Spinal cord (tissue), 10 donors: ENCODE data around the gene PRKCH. TPM values are rescaled to one million over a fixed set of nuclear protein-coding genes. Genes with fewer than 3 reads are reported as not detected.
A peak's percentile ranks its signal among the peaks of the same experiment; 100 is the strongest.

ENCODE experiments used
- DNase-seq, 6 donors: peaks; one replicate each; pipeline versions ENCODE4 v3.0.0 to v3.0.0-alpha.2; 2013 to 2015; ENCODE audit warnings: low spot score in 6 of 6, low read depth in 4 of 6
- H3K27ac ChIP-seq: one replicate; pipeline ENCODE4 v1.5.1; 2013; ENCODE audit warnings: low read depth, low read length, control low read depth
- H3K27me3 ChIP-seq: one replicate; pipeline ENCODE4 v1.6.1; 2013; ENCODE audit warnings: low read length; ENCODE audit not compliant: control insufficient read depth, insufficient read depth
- H3K36me3 ChIP-seq: one replicate; pipeline ENCODE4 v1.6.1; 2013; ENCODE audit warnings: low read length; ENCODE audit not compliant: control insufficient read depth, insufficient read depth
- H3K4me1 ChIP-seq: one replicate; pipeline ENCODE4 v1.6.1; 2013; ENCODE audit warnings: low read length; ENCODE audit not compliant: control insufficient read depth, insufficient read depth
- H3K4me3 ChIP-seq: one replicate; pipeline ENCODE4 v1.5.1; 2013; ENCODE audit warnings: low read depth, low read length, control low read depth
- H3K9me3 ChIP-seq: one replicate; pipeline ENCODE4 v1.6.1; 2013; ENCODE audit warnings: low read length; ENCODE audit not compliant: control insufficient read depth, insufficient read depth
- WGBS: methylation state at CpG from one replicate; pipeline ENCODE4 v1.1.5; 2013; ENCODE audit warnings: missing lambda C conversion rate; ENCODE audit not compliant: insufficient coverage; 5-methylcytosine and 5-hydroxymethylcytosine counted together
- polyA plus RNA-seq, 2 donors: library from polyadenylated mRNA; unstranded; fragments of 120-200 nt; gene quantifications; one replicate each; pipeline ENCODE4 v1.2.1, GENCODE V29; 2013; ENCODE audit not compliant: insufficient read length in 2 of 2
- total RNA-seq, 2 donors: library from RNA; depleted of rRNA in 1 of 2; stranded (reverse); fragments of 120-200 nt in 1 of 2; fragments of >200 nt in 1 of 2; gene quantifications; one replicate each; pipeline versions ENCODE4 v1.2.3 to v1.2.4, GENCODE V29; 2013 to 2014
- donor health status: healthy.

PRKCH gene
- total and polyA plus RNA-seq, 4 donors, result 9.6 to 30.7 (median 15.5) TPM

DNA sequence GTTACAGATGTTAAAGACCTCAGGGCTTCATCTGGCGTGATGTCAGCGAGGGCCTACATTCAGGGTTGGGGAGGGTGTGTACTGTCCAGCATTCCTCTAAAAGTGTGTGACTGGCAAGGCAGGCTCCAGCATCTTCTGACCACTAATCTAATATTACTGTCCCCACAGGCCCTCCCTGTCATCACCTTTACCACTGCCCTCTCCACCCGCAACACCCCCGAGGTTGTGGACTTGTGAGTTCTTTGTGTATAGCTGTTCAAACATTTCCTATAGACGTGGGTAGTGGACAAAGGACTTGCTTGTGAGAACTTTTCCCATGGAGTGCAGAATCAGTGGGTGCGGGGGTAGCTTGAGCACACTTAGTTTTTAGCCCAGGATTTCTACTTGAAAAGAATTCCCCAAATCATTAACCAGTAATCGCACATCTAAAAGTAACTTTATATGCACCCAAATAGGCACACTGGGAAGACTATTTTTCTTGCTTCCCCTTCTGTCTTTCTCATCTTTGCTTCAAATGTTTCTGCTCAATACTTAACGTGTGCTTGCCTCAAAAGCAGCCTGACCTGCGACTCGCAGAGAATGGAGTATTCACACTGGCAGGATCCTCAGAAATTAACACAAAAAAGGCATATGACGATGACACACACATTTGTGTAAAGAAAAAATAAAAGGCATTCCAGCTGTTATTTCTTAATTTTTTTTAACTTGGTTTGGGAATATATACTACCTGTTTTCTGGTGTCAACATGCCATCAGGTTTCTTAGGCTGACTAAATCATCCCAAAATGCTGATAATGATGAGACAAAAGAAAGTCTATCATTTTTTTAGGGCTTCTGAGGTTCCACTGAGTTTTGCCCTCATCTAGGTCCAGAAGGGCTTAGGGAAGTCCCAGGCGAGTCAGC lies 215.5 kb downstream of the PRKCH start:
- DNase-seq, result no peak
- WGBS, result 74% methylated on average over 3 of the region's 12 CpGs
- Histone ChIP-seq H3K27ac (no peak overlapping the region), H3K4me1 (peaks cover 5% of the 10 kb centered on the region), H3K36me3 (no peaks in the 10 kb centered on the region), H3K4me3 (no peak overlapping the region), H3K27me3 (no peaks in the 10 kb centered on the region), H3K9me3 (no peaks in the 10 kb centered on the region)

GRCh38 chr14:61537563-61538463 lies 216.4 kb downstream of the PRKCH start:
- no peaks in the 10 kb centered on the region for H3K36me3 ChIP-seq
- 80% methylated on average over 5 of the region's 8 CpGs for WGBS
- peaks cover 8% of the 10 kb centered on the region for H3K4me1 ChIP-seq
- no peak overlapping the region for H3K27ac ChIP-seq
- H3K4me3 ChIP-seq, result no peak overlapping the region
- no peaks in the 10 kb centered on the region for H3K27me3 ChIP-seq
- no peaks in the 10 kb centered on the region for H3K9me3 ChIP-seq
- no peak for DNase-seq

GRCh38 chr14:61538464-61539022 lies 217.2 kb downstream of the PRKCH start:
- peaks cover 11% of the 10 kb centered on the region for H3K4me1 ChIP-seq
- no peak for DNase-seq
- no peaks in the 10 kb centered on the region for H3K9me3 ChIP-seq
- no peaks in the 10 kb centered on the region for H3K27me3 ChIP-seq
- 70% methylated on average over 4 of the region's 5 CpGs for whole genome bisulfite sequencing
- H3K36me3 ChIP-seq, result no peaks in the 10 kb centered on the region
- no peak overlapping the region for H3K4me3 ChIP-seq
- no peak overlapping the region for H3K27ac ChIP-seq

DNA sequence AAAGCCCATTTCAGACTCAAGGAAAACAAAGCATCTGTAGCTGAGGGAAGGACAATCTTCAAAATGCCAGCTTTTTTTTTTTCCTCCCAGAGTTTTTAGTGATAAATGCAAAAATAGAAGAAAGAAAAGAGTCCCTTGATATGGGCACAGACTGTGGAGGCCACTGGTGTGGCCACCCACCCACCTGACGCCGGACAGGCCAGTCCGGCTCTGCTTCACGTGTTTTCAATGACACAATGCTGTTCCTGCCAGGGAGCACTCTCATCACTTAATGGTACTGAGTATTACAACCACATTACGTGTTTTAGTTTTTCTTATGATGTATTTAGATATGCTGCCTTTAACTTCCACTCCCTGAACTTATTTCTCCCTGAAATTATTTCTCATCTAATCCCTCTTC lies 218.3 kb downstream of the PRKCH start:
- DNase-seq, result no peak
- Histone ChIP-seq H3K27me3 (no peaks in the 10 kb centered on the region), H3K4me3 (no peak overlapping the region), H3K9me3 (no peaks in the 10 kb centered on the region), H3K4me1 (peaks cover 20% of the 10 kb centered on the region), H3K36me3 (no peaks in the 10 kb centered on the region), H3K27ac (no peak overlapping the region)
- WGBS, result 100% methylated on average over 4 of the region's 5 CpGs

GRCh38 chr14:61540931-61541330 lies 219.6 kb downstream of the PRKCH start:
- Histone ChIP-seq H3K36me3 (no peaks in the 10 kb centered on the region), H3K9me3 (no peaks in the 10 kb centered on the region), H3K4me3 (no peak overlapping the region), H3K27me3 (peaks cover 3% of the 10 kb centered on the region), H3K4me1 (peaks cover 28% of the 10 kb centered on the region), H3K27ac (no peak overlapping the region)
- DNase-seq, result no peak
- 80% methylated on average over 7 of the region's 7 CpGs for WGBS

GRCh38 chr14:61542848-61543790 lies 221.7 kb downstream of the PRKCH start:
- H3K9me3 ChIP-seq, result no peaks in the 10 kb centered on the region

GRCh38 chr14:61543946-61544345 lies 222.6 kb downstream of the PRKCH start:
- Histone ChIP-seq H3K27me3 (peaks cover 3% of the 10 kb centered on the region), H3K27ac (no peak overlapping the region), H3K4me3 (no peak overlapping the region), H3K36me3 (no peaks in the 10 kb centered on the region), H3K4me1 (peaks cover 43% of the 10 kb centered on the region), H3K9me3 (no peaks in the 10 kb centered on the region)
- 83% methylated on average over 1 of the region's 7 CpGs for WGBS
- DNase-seq, result no peak

More at GRCh38 chr14:61542848-61543790, 221.7 kb downstream of the PRKCH start:
- Histone ChIP-seq H3K27me3 (peaks cover 3% of the 10 kb centered on the region), H3K36me3 (no peaks in the 10 kb centered on the region), H3K4me3 (no peak overlapping the region), H3K4me1 (peaks cover 41% of the 10 kb centered on the region), H3K27ac (peak overlapping the region; percentile 44)
- 44% methylated on average over 4 of the region's 8 CpGs for WGBS
- peak in 1 of 6 donors; percentile 72 for DNase-seq

DNA sequence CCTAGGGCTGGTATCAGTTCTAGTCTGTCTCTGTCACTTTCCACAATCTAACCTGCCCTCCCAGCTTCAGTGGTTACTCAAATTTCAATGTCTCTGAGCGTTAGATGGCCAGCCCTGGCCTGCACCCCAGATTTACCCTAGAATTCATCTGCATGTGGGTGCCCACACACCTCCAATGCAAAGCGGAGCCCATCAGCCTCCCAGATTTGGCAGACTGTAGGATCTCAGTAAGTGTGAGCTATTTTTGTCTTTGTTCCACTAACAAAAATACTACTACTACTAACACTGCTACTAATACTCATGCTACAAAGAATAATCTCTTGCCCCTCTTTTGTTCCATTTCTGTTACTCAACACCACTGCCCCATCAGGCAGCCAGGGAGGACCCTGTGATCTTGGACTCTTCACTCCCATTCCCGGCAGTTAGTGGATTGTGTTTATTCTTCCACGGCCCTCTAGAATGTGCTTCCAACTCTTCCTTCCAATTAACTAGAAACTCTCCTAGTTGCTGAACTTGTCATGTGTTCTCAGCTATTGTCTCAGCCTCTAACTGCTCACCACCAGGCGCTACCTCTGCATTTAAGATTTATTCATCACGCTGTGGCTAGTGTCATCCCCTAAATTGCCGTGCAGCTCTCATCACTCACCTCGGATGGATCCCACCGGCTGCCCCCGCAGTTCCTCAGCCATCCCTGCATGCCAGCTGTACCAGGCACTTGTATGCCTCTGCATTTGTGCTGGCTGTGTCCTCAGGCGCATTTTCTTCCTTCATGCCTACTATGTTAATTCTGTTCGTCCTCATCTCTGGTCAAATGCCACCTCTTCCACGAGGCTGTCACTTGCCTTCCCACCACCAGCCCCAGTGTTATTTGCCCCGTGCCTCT lies 223.3 kb downstream of the PRKCH start:
- Histone ChIP-seq H3K36me3 (no peaks in the 10 kb centered on the region), H3K4me3 (no peak overlapping the region), H3K4me1 (peaks cover 43% of the 10 kb centered on the region), H3K27me3 (peaks cover 3% of the 10 kb centered on the region), H3K9me3 (no peaks in the 10 kb centered on the region), H3K27ac (no peak overlapping the region)
- DNase-seq, result peak in 1 of 6 donors; percentile 40
- WGBS, result 65% methylated on average over 13 of the region's 14 CpGs
